Renal cortex interstitium (tissue), 15 donors: ENCODE measurements around the gene LIG4. TPM values are rescaled to one million over a fixed set of nuclear protein-coding genes. Genes with fewer than 3 reads are reported as not detected.
"Not testable (repeated sequence)": the region's sequence is repeated elsewhere in the genome, so short reads cannot be mapped to it uniquely, and the experiment has no call there.

Source experiments
- DNase-seq, 11 donors: peaks; one replicate each; pipeline ENCODE4 v3.0.0-alpha.2; 2013; ENCODE audit warnings: low read depth in 9 of 11, low spot score in 4 of 11; ENCODE audit errors: extremely low read depth in 1 of 11
- long read RNA-seq, 16 experiments: transcript quantifications; one replicate each; lab custom pipeline, GENCODE V29; 2026
- polyA plus RNA-seq, 3 donors: library from polyadenylated mRNA; unstranded; fragments of 120-200 nt; gene quantifications; one replicate each; pipeline ENCODE4 v1.2.1, GENCODE V29; 2013; ENCODE audit not compliant: insufficient read length in 3 of 3

The LIG4 gene
- polyA plus RNA-seq: 10 to 100 TPM; 14.4 to 20.7 (median 19.1) TPM
- long read RNA-seq, donor 1, full-length matches to known transcripts: 4 of 13 reads
- long read RNA-seq, donor 1, partial matches to known transcripts: 9 of 13 reads
- long read RNA-seq, donor 1, other reads (novel, unspliced or antisense): 0 of 13 reads
- long read RNA-seq, donor 2, full-length matches to known transcripts: 2 of 2 reads
- long read RNA-seq, donor 2, partial matches to known transcripts: 0 of 2 reads
- long read RNA-seq, donor 2, other reads (novel, unspliced or antisense): 0 of 2 reads
- long read RNA-seq, donor 3, full-length matches to known transcripts: 7 of 7 reads
- long read RNA-seq, donor 3, partial matches to known transcripts: 0 of 7 reads
- long read RNA-seq, donor 3, other reads (novel, unspliced or antisense): 0 of 7 reads
- long read RNA-seq, donor 4, full-length matches to known transcripts: 3 of 3 reads
- long read RNA-seq, donor 4, partial matches to known transcripts: 0 of 3 reads
- long read RNA-seq, donor 4, other reads (novel, unspliced or antisense): 0 of 3 reads
- long read RNA-seq, donor 5: 0 reads
- long read RNA-seq, donor 6, full-length matches to known transcripts: 5 of 5 reads
- long read RNA-seq, donor 6, partial matches to known transcripts: 0 of 5 reads
- long read RNA-seq, donor 6, other reads (novel, unspliced or antisense): 0 of 5 reads
- long read RNA-seq, donor 7, full-length matches to known transcripts: 1 of 1 reads
- long read RNA-seq, donor 7, partial matches to known transcripts: 0 of 1 reads
- long read RNA-seq, donor 7, other reads (novel, unspliced or antisense): 0 of 1 reads
- long read RNA-seq, donor 8: 0 reads
- long read RNA-seq, donor 9, full-length matches to known transcripts: 4 of 4 reads
- long read RNA-seq, donor 9, partial matches to known transcripts: 0 of 4 reads
- long read RNA-seq, donor 9, other reads (novel, unspliced or antisense): 0 of 4 reads
- long read RNA-seq, donor 10, full-length matches to known transcripts: 6 of 6 reads
- long read RNA-seq, donor 10, partial matches to known transcripts: 0 of 6 reads
- long read RNA-seq, donor 10, other reads (novel, unspliced or antisense): 0 of 6 reads
- long read RNA-seq, donor 11, full-length matches to known transcripts: 3 of 3 reads
- long read RNA-seq, donor 11, partial matches to known transcripts: 0 of 3 reads
- long read RNA-seq, donor 11, other reads (novel, unspliced or antisense): 0 of 3 reads
- long read RNA-seq, donor 12, full-length matches to known transcripts: 1 of 1 reads
- long read RNA-seq, donor 12, partial matches to known transcripts: 0 of 1 reads
- long read RNA-seq, donor 12, other reads (novel, unspliced or antisense): 0 of 1 reads
- long read RNA-seq, donor 13: 0 reads
- long read RNA-seq, donor 14, full-length matches to known transcripts: 1 of 1 reads
- long read RNA-seq, donor 14, partial matches to known transcripts: 0 of 1 reads
- long read RNA-seq, donor 14, other reads (novel, unspliced or antisense): 0 of 1 reads
- long read RNA-seq, donor 15, full-length matches to known transcripts: 1 of 1 reads
- long read RNA-seq, donor 15, partial matches to known transcripts: 0 of 1 reads
- long read RNA-seq, donor 15, other reads (novel, unspliced or antisense): 0 of 1 reads
- long read RNA-seq, donor 16, full-length matches to known transcripts: 12 of 49 reads
- long read RNA-seq, donor 16, partial matches to known transcripts: 37 of 49 reads
- long read RNA-seq, donor 16, other reads (novel, unspliced or antisense): 0 of 49 reads

GRCh38 chr13:108215436-108215835 lies at the start of gene LIG4:
LIG4 (minus strand) TSS chr13:108215536; CDS start chr13:108211268, 4,268 bp downstream.
- DNase-seq: peak; percentile 75 to 91 (median 89)

- DNase-seq: no peak
These were observed 48.5 kb upstream of the LIG4 start for GRCh38 chr13:108263621-108264355.

- DNase-seq: no peak
These were observed 41.9 kb upstream of the LIG4 start for GRCh38 chr13:108257248-108257647.

GRCh38 chr13:108249150-108249549 lies 33.8 kb upstream of the LIG4 start:
- no peak for DNase-seq

- DNase-seq: no peak
These were observed 15.0 kb upstream of the LIG4 start for GRCh38 chr13:108230377-108230776.

- peak in 1 of 11 donors; percentile 32 for DNase-seq
These were observed 12.4 kb upstream of the LIG4 start for GRCh38 chr13:108227651-108228272.

GRCh38 chr13:108226184-108226583 lies 10.8 kb upstream of the LIG4 start:
- DNase-seq: no peak

- DNase-seq: no peak
These were observed 10.1 kb upstream of the LIG4 start for GRCh38 chr13:108225440-108225839.

GRCh38 chr13:108223687-108224503 lies 8.6 kb upstream of the LIG4 start:
- DNase-seq: no peak

GRCh38 chr13:108220041-108220440 lies 4.7 kb upstream of the LIG4 start:
- no peak for DNase-seq

GRCh38 chr13:108218044-108218974 lies 3.0 kb upstream of the LIG4 start, which contains the start of gene ABHD13:
ABHD13 (plus strand) TSS chr13:108218392; CDS start chr13:108229219, 10,827 bp downstream.
- DNase-seq: peak; percentile 81 to 94 (median 88)

GRCh38 chr13:108217307-108218043 lies 2.1 kb upstream of the LIG4 start:
- not testable (repeated sequence) for DNase-seq

- peak in 1 of 11 donors; percentile 30 for DNase-seq
These were observed 680 bp downstream of the LIG4 start for GRCh38 chr13:108214441-108215271.

GRCh38 chr13:108213946-108214345 lies 1.4 kb downstream of the LIG4 start:
- DNase-seq: no peak
